GM12892 (cell line): ENCODE measurements around the gene TMEM127.

ENCODE experiments used
- POLR2A ChIP-seq: IDR thresholded peaks from 2 replicates; pipeline ENCODE4 v1.6.1; 2011; ENCODE audit warnings: low read depth, low read length, control low read depth
- POLR2AphosphoS5 ChIP-seq: IDR thresholded peaks from 2 replicates; pipeline ENCODE4 v1.6.1; 2011; ENCODE audit warnings: low read depth, low read length, control low read depth

- TF ChIP-seq POLR2A (no peak), POLR2AphosphoS5 (no peak)
Observed at GRCh38 chr2:96209011-96209728, 56.6 kb downstream of the TMEM127 start.
